ENCODE measurements around the gene KNDC1.

DNA sequence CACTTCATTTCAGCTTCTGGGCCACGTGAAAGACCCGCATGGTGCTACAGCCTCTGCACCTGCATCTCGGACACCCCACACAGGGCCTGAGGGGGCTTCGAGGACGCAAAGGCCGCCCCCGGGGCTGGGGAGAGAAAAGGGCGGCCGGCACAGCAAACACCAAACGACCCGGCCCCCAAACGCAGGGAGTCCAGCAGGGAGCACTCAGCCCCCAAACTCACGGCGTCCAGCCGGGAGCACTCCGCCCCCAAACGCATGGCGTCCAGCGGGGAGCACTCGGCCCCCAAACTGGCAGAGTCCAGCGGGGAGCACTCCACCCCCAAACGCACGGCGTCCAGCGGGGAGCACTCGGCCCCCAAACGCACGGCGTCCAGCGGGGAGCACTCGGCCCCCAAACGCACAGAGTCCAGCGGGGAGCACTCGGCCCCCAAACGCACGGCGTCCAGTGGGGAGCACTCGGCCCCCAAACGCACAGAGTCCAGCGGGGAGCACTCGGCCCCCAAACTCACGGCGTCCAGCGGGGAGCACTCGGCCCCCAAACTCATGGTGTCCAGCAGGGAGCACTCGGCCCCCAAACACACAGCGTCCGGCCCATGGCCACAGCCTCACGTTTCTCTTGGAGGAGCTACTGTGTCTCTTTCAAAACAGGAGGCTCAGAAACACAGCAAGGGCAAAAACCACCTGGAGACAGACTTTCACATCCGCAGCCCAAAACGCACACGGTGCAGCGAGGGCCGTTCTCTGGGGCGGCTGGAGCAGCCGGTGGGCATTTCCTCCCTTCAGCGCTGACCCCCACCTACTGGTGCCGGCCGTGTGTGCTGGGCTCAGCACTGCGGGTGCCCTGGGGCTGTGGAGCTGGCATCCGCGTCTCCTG is 43.0 kb downstream of the KNDC1 start:
- TF ChIP-seq POLR2A (IDR thresholded peaks at IDR 0.05) (no peak), POLR2AphosphoS5 (IDR thresholded peaks at IDR 0.05) (no peak)
